GM18498 (cell line): ENCODE data around the gene ADD1.
A peak's percentile ranks its signal among the peaks of the same experiment; 100 is the strongest.

Experiments used
- ATAC-seq: cut with Tn5 transposase; IDR thresholded peaks from one replicate; pipeline ENCODE4 v1.9.1; 2021; ENCODE audit warnings: mild to moderate bottlenecking, moderate library complexity; ENCODE audit not compliant: unreplicated experiment

The ADD1 gene

GRCh38 chr4:2804973-2805501 lies 38.6 kb upstream of the ADD1 start:
- ATAC-seq: no peak

GRCh38 chr4:2805712-2806389 lies 37.8 kb upstream of the ADD1 start:
- no peak for ATAC-seq

- ATAC-seq: no peak
Observed at GRCh38 chr4:2806390-2807355, 37.0 kb upstream of the ADD1 start.

DNA sequence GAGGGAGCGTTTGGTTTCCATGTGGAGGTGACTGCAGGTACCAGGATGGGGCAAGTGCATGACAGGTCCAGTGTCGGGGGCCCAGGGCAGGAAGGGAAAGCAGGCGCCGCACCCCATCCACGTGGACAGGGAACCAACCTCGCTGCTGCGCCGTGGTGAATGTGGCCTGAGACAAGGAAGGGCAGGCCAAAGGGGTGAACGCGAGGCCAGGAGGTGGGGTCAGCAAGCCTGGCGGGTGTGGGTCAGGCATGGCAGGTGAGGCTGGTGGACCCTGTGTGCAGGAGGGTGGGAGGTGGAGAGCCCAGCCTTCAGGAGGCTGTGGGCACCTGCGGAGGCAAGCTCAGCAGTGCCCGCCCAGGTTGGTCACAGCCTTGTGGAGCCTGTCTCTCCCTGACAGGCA lies 36.1 kb upstream of the ADD1 start:
- no peak for ATAC-seq

DNA sequence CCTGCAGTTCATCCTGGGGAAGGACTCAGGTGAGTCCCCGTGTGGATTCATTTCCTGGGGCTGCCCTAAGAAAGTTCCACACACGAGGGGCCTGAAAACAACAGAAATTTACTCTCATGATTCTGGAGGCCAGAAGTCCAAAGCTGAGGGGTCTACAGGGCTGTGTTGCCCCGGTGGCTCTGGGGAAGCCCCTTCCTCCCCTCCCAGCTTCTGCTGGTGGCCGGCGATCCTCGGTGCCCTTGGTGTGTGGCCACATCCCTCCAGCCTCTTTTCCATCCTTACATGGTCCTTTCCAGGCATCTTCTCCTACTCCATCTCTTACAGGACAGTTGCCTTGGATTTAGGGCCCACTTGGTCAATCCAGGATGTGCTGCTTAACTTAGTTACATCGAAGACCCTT lies 35.6 kb upstream of the ADD1 start:
- no peak for ATAC-seq

GRCh38 chr4:2809610-2810180 lies 33.9 kb upstream of the ADD1 start:
- no peak for ATAC-seq

DNA sequence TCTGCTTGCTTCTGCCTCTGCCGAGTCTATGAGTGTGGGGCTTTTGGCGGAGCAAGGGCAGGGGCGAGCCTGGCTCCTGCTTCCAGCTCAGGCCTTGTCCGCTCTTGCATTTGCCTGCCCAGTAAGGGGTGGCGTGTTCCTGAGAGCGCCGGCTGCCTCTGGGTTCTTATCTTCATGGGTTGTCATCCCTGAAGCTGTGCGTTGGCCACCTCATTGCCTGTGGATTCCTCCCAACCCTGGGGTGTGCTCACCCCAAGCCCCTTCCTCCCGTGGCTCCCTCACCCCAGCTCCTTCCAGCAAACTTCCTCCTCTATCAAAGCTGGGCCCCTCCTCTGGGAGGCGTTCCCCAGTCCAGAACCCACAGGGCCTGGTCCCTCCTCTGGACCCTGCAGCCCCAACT lies 33.3 kb upstream of the ADD1 start:
- ATAC-seq: no peak

DNA sequence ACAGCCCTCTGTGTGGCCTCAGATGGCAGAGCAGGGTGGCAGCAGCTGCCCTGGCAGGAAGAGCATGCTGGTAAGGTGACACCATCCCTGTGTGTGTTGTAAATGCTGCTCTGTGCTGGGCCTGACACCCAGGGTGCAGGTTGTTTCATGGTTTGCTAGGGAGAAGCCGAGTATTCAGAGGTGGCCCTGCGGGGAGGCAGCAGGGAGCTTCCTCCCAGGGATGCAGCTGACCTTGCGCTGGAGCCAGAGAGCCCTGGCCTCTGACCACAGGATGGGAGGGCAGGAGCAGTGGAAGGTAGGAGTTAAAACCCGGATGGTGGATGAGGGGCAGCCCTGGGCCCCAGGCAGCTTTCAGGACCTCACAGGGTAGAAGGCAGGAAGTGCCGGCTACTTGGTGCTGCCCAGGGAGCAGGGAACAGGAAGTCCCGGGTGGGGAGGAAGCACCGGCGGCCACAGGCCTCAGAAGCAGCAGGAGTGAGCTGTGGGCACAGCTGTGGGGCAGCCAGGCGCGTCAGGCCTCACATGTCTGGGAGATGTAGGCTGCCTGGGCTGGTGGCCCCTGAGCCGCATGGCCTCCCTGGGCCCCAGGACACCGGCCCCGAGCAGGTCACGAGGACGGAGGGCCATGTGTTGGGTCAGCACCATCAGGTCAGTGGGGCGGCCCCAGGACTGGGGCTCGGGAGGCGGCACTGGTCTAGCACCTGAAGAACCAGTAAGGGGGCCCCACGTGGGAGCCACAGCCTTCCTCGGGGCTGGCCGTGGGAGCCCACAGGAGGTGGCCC lies 31.6 kb upstream of the ADD1 start:
- peak; percentile 60 for ATAC-seq

GRCh38 chr4:2812612-2813354 lies 30.9 kb upstream of the ADD1 start:
- ATAC-seq: no peak

- no peak for ATAC-seq
Observed at GRCh38 chr4:2813446-2814405, 29.9 kb upstream of the ADD1 start.

- no peak for ATAC-seq
Observed at GRCh38 chr4:2814627-2815270, 28.9 kb upstream of the ADD1 start.

DNA sequence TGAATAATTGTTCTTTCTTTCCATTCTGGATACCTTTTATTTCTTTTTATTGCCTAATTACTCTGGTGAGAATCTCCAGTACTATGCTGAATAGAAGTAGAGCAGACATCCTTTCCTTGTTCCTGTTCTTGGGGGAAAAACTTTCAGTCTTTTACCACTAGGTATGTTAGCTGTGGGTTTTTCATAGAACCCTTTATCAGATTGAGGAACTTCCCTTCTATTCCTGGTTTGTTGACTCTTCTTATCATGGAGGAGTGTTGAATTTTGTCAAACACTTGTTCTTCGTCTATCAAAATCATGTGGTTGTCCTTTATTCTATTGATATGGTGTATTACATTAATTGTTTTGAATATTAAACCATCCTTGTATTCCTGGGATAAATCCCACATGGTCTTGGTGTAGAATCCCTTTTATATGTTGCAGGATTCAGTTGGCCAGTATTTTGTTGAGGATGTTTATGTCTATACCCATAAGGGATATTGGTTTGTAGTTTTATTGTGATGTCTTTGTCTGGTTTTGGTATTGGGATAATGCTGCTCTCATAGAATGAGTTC lies 27.2 kb upstream of the ADD1 start:
- no peak for ATAC-seq

DNA sequence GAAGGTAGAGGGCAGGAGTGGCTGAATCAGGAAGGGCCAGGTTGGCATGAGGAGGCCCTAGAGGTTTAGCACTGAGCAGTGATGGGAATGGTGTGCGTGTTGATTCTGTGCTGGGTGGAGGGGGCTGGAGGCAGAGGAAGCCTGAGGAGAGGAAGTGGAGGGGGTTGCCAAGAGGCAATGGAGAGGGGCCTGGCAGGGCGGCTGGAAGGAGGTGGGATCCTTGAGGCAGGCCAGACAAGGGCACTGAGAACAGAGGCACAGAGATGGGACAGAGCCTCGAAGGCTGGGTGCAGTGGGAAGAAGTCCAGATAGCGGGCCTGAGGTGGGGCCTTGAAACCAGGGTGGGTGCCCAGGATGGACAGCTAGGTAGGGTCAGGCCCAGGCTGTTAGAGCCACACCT lies 26.5 kb upstream of the ADD1 start:
- ATAC-seq: no peak

- no peak for ATAC-seq
Observed at GRCh38 chr4:2817701-2818350, 25.8 kb upstream of the ADD1 start.

DNA sequence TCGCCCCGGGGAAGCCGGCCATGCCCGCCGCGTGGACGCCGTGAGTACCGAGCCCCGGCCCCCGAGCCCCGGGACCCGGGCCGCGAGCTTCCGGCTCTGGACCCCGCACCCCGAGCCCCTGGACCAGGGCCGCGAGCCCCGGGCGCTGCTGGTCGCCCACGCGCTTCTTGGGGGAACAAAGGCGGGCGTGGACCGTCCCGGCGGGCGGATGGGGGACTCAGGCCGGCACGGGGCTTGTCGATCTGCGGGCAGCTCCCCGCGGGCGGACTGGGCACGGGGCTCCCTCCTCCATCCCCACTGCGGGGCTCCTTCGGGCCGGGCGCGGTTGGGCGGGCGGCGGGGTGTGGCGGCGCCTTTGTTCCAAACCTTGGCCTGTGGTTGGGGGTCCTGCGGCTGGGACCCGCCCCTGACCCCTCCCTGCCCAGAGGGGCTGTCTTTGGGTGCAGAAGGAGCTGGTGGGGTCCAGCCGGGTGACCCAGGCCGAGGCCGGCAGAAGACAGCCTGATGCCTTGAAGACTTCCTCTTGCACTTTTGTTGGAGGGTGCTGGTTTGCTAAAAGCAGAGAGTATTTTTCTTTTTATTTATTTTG lies 25.2 kb upstream of the ADD1 start:
- ATAC-seq: no peak

GRCh38 chr4:2819244-2820215 lies 24.1 kb upstream of the ADD1 start:
- no peak for ATAC-seq
